Neural progenitor cell (in vitro differentiated cells): Measurements from ENCODE around the gene IER3IP1. TPM values are rescaled to one million over a fixed set of nuclear protein-coding genes. Genes with fewer than 3 reads are reported as not detected.

Source experiments
- DNase-seq: peaks from one replicate; pipeline ENCODE4 v3.0.0-alpha.2; 2016; ENCODE audit warnings: low spot score
- H2AFZ ChIP-seq: fragments of 200-600 bp; sonication (generic); replicated peaks from 2 replicates; pipeline ENCODE4 v1.6.1; 2016; ENCODE audit warnings: antibody characterized with exemption
- H3F3A ChIP-seq: fragments of 200-600 bp; sonication (generic); 2 replicates; pipeline ENCODE4 v1.6.1; 2016; ENCODE audit warnings: antibody characterized with exemption, low read depth
- H3K27ac ChIP-seq: fragments of 200-600 bp; sonication (generic); 2 replicates; pipeline ENCODE4 v1.5.1; 2016; ENCODE audit warnings: mild to moderate bottlenecking
- H3K27me3 ChIP-seq: fragments of 200-600 bp; sonication (generic); 2 replicates; pipeline ENCODE4 v1.6.1; 2016; ENCODE audit warnings: mild to moderate bottlenecking, moderate library complexity
- H3K36me3 ChIP-seq: fragments of 200-600 bp; sonication (generic); 2 replicates; pipeline ENCODE4 v1.5.1; 2016
- H3K4me1 ChIP-seq: fragments of 200-600 bp; sonication (generic); 2 replicates; pipeline ENCODE4 v1.6.1; 2016; ENCODE audit warnings: mixed run types
- H3K4me2 ChIP-seq: fragments of 200-600 bp; sonication (generic); 2 replicates; pipeline ENCODE4 v1.6.1; 2016
- H3K4me3 ChIP-seq: fragments of 200-600 bp; sonication (generic); 2 replicates; pipeline ENCODE4 v1.5.1; 2016
- H3K79me2 ChIP-seq: fragments of 200-600 bp; sonication (generic); 2 replicates; pipeline ENCODE4 v1.6.1; 2016; ENCODE audit warnings: low read depth
- H3K9ac ChIP-seq: fragments of 200-600 bp; sonication (generic); 2 replicates; pipeline ENCODE4 v1.6.1; 2016
- H3K9me3 ChIP-seq: fragments of 200-600 bp; sonication (generic); 2 replicates; pipeline ENCODE4 v1.5.1; 2016; ENCODE audit warnings: low read depth
- H4K20me1 ChIP-seq: fragments of 200-600 bp; sonication (generic); 2 replicates; pipeline ENCODE4 v1.6.1; 2016; ENCODE audit warnings: low read depth
- H3K27ac Mint-ChIP-seq: 3 replicates; pipeline ENCODE4 v1.8.0; 2021; ENCODE audit warnings: mixed read lengths
- H3K27me3 Mint-ChIP-seq: 2 replicates; pipeline ENCODE4 v1.8.0; 2022; ENCODE audit warnings: low read depth, mild to moderate bottlenecking, inconsistent platforms, moderate library complexity, mixed read lengths; ENCODE audit not compliant: insufficient read depth
- H3K36me3 Mint-ChIP-seq: 3 replicates; pipeline ENCODE4 v1.8.0; 2021; ENCODE audit warnings: mixed read lengths
- H3K4me1 Mint-ChIP-seq: 3 replicates; pipeline ENCODE4 v1.8.0; 2021; ENCODE audit warnings: mixed read lengths
- H3K4me3 Mint-ChIP-seq: 3 replicates; pipeline ENCODE4 v1.8.0; 2021; ENCODE audit warnings: mild to moderate bottlenecking, moderate library complexity, mixed read lengths
- H3K9me3 Mint-ChIP-seq: 3 replicates; pipeline ENCODE4 v1.8.0; 2020; ENCODE audit warnings: mixed read lengths
- CTCF ChIP-seq: fragments of 200-600 bp; sonication (generic); IDR thresholded peaks from 2 replicates; pipeline ENCODE4 v1.5.1; 2017; ENCODE audit warnings: antibody characterized with exemption, mild to moderate bottlenecking
- EZH2 ChIP-seq: fragments of 200-600 bp; sonication (generic); IDR thresholded peaks from 2 replicates; pipeline ENCODE4 v1.6.1; 2017; ENCODE audit warnings: antibody characterized with exemption, mild to moderate bottlenecking, moderate library complexity
- EZH2phosphoT487 ChIP-seq: fragments of 200-600 bp; sonication (generic); IDR thresholded peaks from 2 replicates; pipeline ENCODE4 v1.6.1; 2017; ENCODE audit warnings: antibody characterized with exemption
- total RNA-seq: library from RNA; depleted of rRNA; stranded (reverse); fragments of >200 nt; gene quantifications from 2 replicates; pipeline ENCODE4 v1.2.3, GENCODE V29; 2015; ENCODE audit warnings: low replicate concordance

The IER3IP1 gene
- total RNA-seq, 1 donor from 2014 or later = 16.6 TPM

GRCh38 chr18:47168509-47168908 lies 7.7 kb downstream of the IER3IP1 start:
- DNase-seq = no peak
- Histone ChIP-seq H3K79me2 (peaks cover 97% of the 10 kb centered on the region), H4K20me1 (peaks cover 48% of the 10 kb centered on the region), H3K27me3 (no peaks in the 10 kb centered on the region), H3K4me2 (no peak overlapping the region), H3K27ac (no peak overlapping the region), H3K4me1 (no peaks in the 10 kb centered on the region), H3K9me3 (no peaks in the 10 kb centered on the region), H2AFZ (no peak overlapping the region), H3F3A (no peaks in the 10 kb centered on the region), H3K36me3 (no peaks in the 10 kb centered on the region), H3K9ac (no peak overlapping the region), H3K4me3 (no peak overlapping the region)
- Mint-ChIP-seq H3K9me3 (no peaks in the 10 kb centered on the region), H3K4me1 (peaks cover 7% of the 10 kb centered on the region), H3K27ac (no peak overlapping the region), H3K4me3 (no peak overlapping the region), H3K27me3 (no peaks in the 10 kb centered on the region), H3K36me3 (peaks cover 3% of the 10 kb centered on the region)
- TF ChIP-seq EZH2 (no peak), CTCF (no peak), EZH2phosphoT487 (no peak)

- Mint-ChIP-seq H3K9me3 (no peaks in the 10 kb centered on the region), H3K4me1 (peaks cover 7% of the 10 kb centered on the region), H3K36me3 (peaks cover 6% of the 10 kb centered on the region), H3K4me3 (no peak overlapping the region), H3K27ac (no peak overlapping the region), H3K27me3 (no peaks in the 10 kb centered on the region)
- Histone ChIP-seq H3K4me2 (no peak overlapping the region), H3K27ac (no peak overlapping the region), H2AFZ (no peak overlapping the region), H3K79me2 (peaks cover 97% of the 10 kb centered on the region), H3K27me3 (no peaks in the 10 kb centered on the region), H3K36me3 (no peaks in the 10 kb centered on the region), H3K4me3 (no peak overlapping the region), H4K20me1 (peaks cover 44% of the 10 kb centered on the region), H3K4me1 (no peaks in the 10 kb centered on the region), H3K9ac (no peak overlapping the region), H3K9me3 (no peaks in the 10 kb centered on the region), H3F3A (no peaks in the 10 kb centered on the region)
- no peak for DNase-seq
- TF ChIP-seq EZH2 (no peak), EZH2phosphoT487 (no peak), CTCF (no peak)
Observed at GRCh38 chr18:47166294-47166693, 9.9 kb downstream of the IER3IP1 start.

- Histone ChIP-seq H4K20me1 (peaks cover 44% of the 10 kb centered on the region), H3F3A (no peaks in the 10 kb centered on the region), H2AFZ (no peak overlapping the region), H3K4me1 (no peaks in the 10 kb centered on the region), H3K36me3 (no peaks in the 10 kb centered on the region), H3K9me3 (no peaks in the 10 kb centered on the region), H3K4me3 (no peak overlapping the region), H3K9ac (no peak overlapping the region), H3K27ac (no peak overlapping the region), H3K27me3 (no peaks in the 10 kb centered on the region), H3K4me2 (no peak overlapping the region), H3K79me2 (peaks cover 96% of the 10 kb centered on the region)
- TF ChIP-seq CTCF = no peak
- no peak for TF ChIP-seq EZH2phosphoT487
- TF ChIP-seq EZH2 = no peak
- H3K36me3 Mint-ChIP-seq = peaks cover 8% of the 10 kb centered on the region
- H3K4me1 Mint-ChIP-seq = peaks cover 7% of the 10 kb centered on the region
- DNase-seq = no peak
- H3K27ac Mint-ChIP-seq = no peak overlapping the region
- no peak overlapping the region for H3K4me3 Mint-ChIP-seq
- no peaks in the 10 kb centered on the region for H3K27me3 Mint-ChIP-seq
- no peaks in the 10 kb centered on the region for H3K9me3 Mint-ChIP-seq
Observed at GRCh38 chr18:47163241-47163640, 12.9 kb downstream of the IER3IP1 start.
